ENCODE measurements around the gene CDH4. TPM values are rescaled to one million over a fixed set of nuclear protein-coding genes. Genes with fewer than 3 reads are reported as not detected.

Gene CDH4
- total and polyA plus RNA-seq, 2 of the 8 experiments (the other 6 are each of a cell fraction or from before 2014, with no cell fraction given) = 4.3 to 7.9 TPM

DNA sequence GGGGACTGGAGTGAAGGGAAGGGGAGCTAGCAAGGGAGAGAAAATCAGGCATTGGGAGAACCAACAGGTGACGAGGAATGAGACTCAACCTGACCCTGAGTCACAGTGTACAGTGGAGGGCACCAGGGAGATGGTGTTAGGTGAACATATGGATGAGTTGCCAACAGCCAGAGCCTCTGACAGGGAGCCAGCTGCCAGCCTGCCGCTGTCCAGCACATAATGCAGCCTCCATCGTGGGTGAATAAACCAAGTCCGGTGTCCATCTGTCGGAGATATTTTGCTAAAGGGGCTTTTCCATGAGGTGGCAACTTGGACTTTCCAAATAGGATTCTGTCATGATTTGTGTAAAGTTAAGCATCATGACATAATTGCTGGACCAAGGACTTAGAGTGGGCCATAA, 88.1 kb downstream of the CDH4 start:
- Histone ChIP-seq H3K4me2 (ENCODE audit: insufficient read depth in 1 of 2, low read depth in 2 of 2, low read length in 2 of 2) (no peak overlapping the region), H4K8ac (ENCODE audit: extremely low read depth, insufficient read depth, low read length) (no peak overlapping the region), H3K27ac (ENCODE audit: low read depth, low read length) (no peak overlapping the region), H3K14ac (ENCODE audit: insufficient read length) (no peak overlapping the region), H4K91ac (replicated peaks; ENCODE audit: insufficient read length, low read length) (no peak overlapping the region), H2BK120ac (replicated peaks; ENCODE audit: low read depth, low read length) (no peak overlapping the region), H3K79me1 (ENCODE audit: low read depth, low read length) (no peaks in the 10 kb centered on the region), H2BK5ac (ENCODE audit: low read depth, low read length) (no peak overlapping the region), H3K27me3 (replicated peaks in 1 of 4; ENCODE audit: control insufficient read depth in 3 of 4, extremely low read depth in 1 of 4, insufficient read depth in 3 of 4, low read length in 3 of 4) (peaks cover 0 to 2% (median under 1%) of the 10 kb centered on the region in 4 experiments; a peak in 4 of 7 replicates), H2AFZ (ENCODE audit: low read length) (no peak overlapping the region), H3K18ac (ENCODE audit: extremely low read depth, low read length) (no peak overlapping the region), H3K79me2 (ENCODE audit: control insufficient read depth in 1 of 2, insufficient read depth in 2 of 2, low read length in 2 of 2) (no peaks in the 10 kb centered on the region), H4K20me1 (replicated peaks in 1 of 2; ENCODE audit: control insufficient read depth in 1 of 2, insufficient read depth in 2 of 2, low read length in 2 of 2) (peaks cover 0 to 3% of the 10 kb centered on the region in 2 experiments), H2AK5ac (ENCODE audit: low read depth, low read length) (no peak overlapping the region), H3K4me1 (replicated peaks in 1 of 4; ENCODE audit: control insufficient read depth in 3 of 4, insufficient read depth in 4 of 4, low read length in 3 of 4) (no peaks in the 10 kb centered on the region), H2BK12ac (ENCODE audit: low read depth, low read length) (no peak overlapping the region), H4K5ac (ENCODE audit: insufficient read length, low read depth, low read length) (no peak overlapping the region), H3K36me3 (ENCODE audit: control insufficient read depth in 2 of 4, insufficient read depth in 4 of 4, low read length in 3 of 4) (no peaks in the 10 kb centered on the region; a peak in 1 of 8 replicates), H2BK15ac (ENCODE audit: low read length) (no peak overlapping the region; the same call in 1 of the 2 replicates), H3K56ac (replicated peaks; ENCODE audit: insufficient read length, low read depth, low read length) (no peak overlapping the region), H3K9me3 (ENCODE audit: insufficient read depth in 2 of 2, low read depth in 1 of 2, low read length in 1 of 2) (no peaks in the 10 kb centered on the region; a peak in 1 of 4 replicates), H3K4ac (replicated peaks; ENCODE audit: insufficient read length, low read depth, low read length) (no peak overlapping the region), H2BK20ac (ENCODE audit: low read length) (no peak overlapping the region), H3K23me2 (ENCODE audit: low read depth, low read length) (peaks cover 4% of the 10 kb centered on the region; the same call in 1 of the 2 replicates), H3K9ac (replicated peaks in 1 of 4; ENCODE audit: extremely low read depth in 1 of 4, low read depth in 3 of 4, low read length in 3 of 4) (no peak overlapping the region), H3K4me3 (ENCODE audit: extremely low read depth in 1 of 4, insufficient read depth in 2 of 4, low read depth in 3 of 4, low read length in 4 of 4) (no peak overlapping the region), H3K23ac (ENCODE audit: insufficient read length) (no peak overlapping the region)
- 89% methylated on average over 5 of the region's 5 CpGs; no CpG with 5 or more reads in 1 of the 2 experiments for WGBS, 2 experiments (ENCODE audit: extremely low coverage in 1 of 2, insufficient coverage in 1 of 2, insufficient read length in 1 of 2, insufficient replicate concordance in 2 of 2, low coverage in 1 of 2, low lambda C conversion rate in 2 of 2, missing lambda C conversion rate in 1 of 2)
- DNase-seq (ENCODE audit: low read depth in 1 of 2, low spot score in 2 of 2) (no peak), FAIRE-seq (no peak)
- TF ChIP-seq TEAD4 (IDR thresholded peaks at IDR 0.05; ENCODE audit: low read depth, low read length) (no peak), KDM1A (IDR thresholded peaks at IDR 0.05; ENCODE audit: borderline replicate concordance, low read length) (no peak), MAFK (IDR thresholded peaks at IDR 0.05; ENCODE audit: low read depth, low read length) (no peak), SRF (IDR thresholded peaks at IDR 0.05; ENCODE audit: low read depth, low read length) (no peak), KDM4A (IDR thresholded peaks at IDR 0.05; ENCODE audit: low read depth, low read length, severe bottlenecking) (no peak), NRF1 (IDR thresholded peaks at IDR 0.05; ENCODE audit: low read depth, low read length) (no peak)
- ChIA-PET CTCF (ENCODE audit: partially characterized antibody) (no interaction called here), POLR2A (ENCODE audit: partially characterized antibody) (interaction anchor here (0.6 kb wide), 1 partner anchor 56 kb away, joined by 4 read pairs; no protein-coding TSS in a partner anchor)

Data from H1 (cell line).